ENCODE data around the gene ABCA13.

ABCA13 gene

DNA sequence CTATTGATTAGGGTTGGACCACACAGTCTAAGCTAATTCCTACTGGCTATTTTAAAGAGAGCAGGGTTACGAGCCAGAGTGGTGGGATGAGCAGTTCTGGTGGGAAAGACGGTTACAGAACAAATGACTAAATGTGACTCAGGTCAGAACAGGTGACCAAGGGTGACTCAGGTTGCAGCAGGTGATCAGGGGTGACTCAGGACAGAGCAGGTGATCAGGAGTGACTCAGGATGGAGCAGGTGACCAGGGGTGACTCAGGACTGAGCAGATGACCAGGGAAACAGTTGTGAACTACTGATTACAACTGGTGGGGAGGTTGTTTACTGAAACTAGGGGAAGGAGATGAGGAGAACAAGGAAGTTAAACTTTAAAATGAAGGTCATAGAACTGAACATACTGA is 366.3 kb downstream of the ABCA13 start:
- Histone ChIP-seq H3K9me3 (ENCODE audit: control insufficient read depth in 1 of 2, low read length in 2 of 2) (peaks cover 0 to 13% of the 10 kb centered on the region in 2 donors), H3K4me1 (ENCODE audit: control insufficient read depth in 1 of 2, insufficient read depth in 2 of 2, low read length in 2 of 2) (no peaks in the 10 kb centered on the region), H3K27me3 (ENCODE audit: low read depth, low read length) (no peaks in the 10 kb centered on the region), H3K36me3 (ENCODE audit: control insufficient read depth in 1 of 2, insufficient read depth in 2 of 2, low read length in 2 of 2) (no peaks in the 10 kb centered on the region), H3K27ac (ENCODE audit: low read length) (no peak overlapping the region), H3K4me3 (ENCODE audit: low read depth in 1 of 2, low read length in 2 of 2) (no peak overlapping the region)

DNA sequence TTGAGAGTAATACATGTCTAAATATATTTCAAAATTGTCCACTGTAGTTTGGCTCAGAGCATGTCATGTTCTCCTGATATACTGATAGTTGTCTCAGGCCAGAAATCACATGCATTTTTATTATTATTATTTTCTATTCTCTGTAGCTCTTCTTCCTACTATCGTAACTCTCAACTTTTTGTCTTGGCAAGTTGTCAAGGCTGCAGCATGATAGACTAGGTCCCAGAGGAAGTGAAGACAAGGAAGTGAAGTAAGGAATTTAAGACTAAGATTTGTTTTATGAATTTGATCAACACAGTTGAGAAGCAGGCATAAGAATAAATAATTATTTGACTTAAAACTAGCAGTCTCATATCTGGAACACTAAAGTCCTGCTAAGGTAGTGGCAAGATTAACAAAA is 369.5 kb downstream of the ABCA13 start:
- H3K27ac ChIP-seq (ENCODE audit: low read length), result no peak overlapping the region
- peaks cover 0 to 7% of the 10 kb centered on the region in 2 donors for H3K9me3 ChIP-seq (ENCODE audit: control insufficient read depth in 1 of 2, low read length in 2 of 2)
- no peaks in the 10 kb centered on the region for H3K27me3 ChIP-seq (ENCODE audit: low read depth, low read length)
- no peaks in the 10 kb centered on the region for H3K36me3 ChIP-seq (ENCODE audit: control insufficient read depth in 1 of 2, insufficient read depth in 2 of 2, low read length in 2 of 2)
- H3K4me3 ChIP-seq (ENCODE audit: low read depth in 1 of 2, low read length in 2 of 2), result no peak overlapping the region
- no peaks in the 10 kb centered on the region for H3K4me1 ChIP-seq (ENCODE audit: control insufficient read depth in 1 of 2, insufficient read depth in 2 of 2, low read length in 2 of 2)

DNA sequence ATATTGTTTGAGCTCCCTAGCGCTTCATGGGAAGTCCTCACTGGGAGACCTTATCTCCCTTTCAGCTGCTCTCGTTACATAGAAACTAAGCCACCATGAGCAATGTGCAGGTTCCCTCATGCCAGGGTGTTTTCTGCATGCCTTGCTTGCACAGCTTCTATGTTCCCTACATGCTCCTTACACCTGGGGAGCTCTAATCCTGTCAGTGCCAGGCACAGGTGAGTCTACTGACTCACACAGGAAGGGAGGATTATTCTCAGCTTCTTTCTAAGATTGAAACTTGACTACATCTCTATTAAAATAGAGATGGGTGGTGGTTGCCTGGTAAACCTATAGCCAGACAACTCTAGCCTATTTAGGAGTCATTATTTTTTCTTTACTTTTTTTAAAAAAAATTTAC is 377.4 kb downstream of the ABCA13 start:
- Histone ChIP-seq H3K36me3 (ENCODE audit: control insufficient read depth in 1 of 2, insufficient read depth in 2 of 2, low read length in 2 of 2) (no peaks in the 10 kb centered on the region), H3K27ac (ENCODE audit: low read length) (no peak overlapping the region), H3K4me1 (ENCODE audit: control insufficient read depth in 1 of 2, insufficient read depth in 2 of 2, low read length in 2 of 2) (no peaks in the 10 kb centered on the region), H3K9me3 (ENCODE audit: control insufficient read depth in 1 of 2, low read length in 2 of 2) (peaks cover 0 to 3% of the 10 kb centered on the region in 2 donors), H3K27me3 (ENCODE audit: low read depth, low read length) (no peaks in the 10 kb centered on the region), H3K4me3 (ENCODE audit: low read depth in 1 of 2, low read length in 2 of 2) (no peak overlapping the region)

DNA sequence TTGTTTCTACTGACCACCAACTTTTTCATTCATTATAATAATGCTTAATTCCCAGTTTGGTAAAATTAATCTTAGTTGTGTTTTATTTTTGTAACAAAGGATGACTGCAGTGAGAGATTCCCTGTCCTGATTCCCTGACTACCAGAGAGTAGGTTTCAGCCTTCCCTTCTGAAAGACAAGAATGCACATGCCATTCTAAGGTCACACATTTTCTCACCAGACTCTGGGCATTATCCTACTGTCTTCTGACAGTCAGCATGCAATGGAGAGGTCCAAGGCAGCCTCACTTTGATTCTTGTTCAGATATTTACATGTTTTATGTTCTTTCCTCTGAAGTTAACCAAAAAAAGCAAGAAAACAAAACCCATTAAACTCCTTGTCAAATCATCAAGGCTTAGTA is 380.4 kb downstream of the ABCA13 start:
- no peaks in the 10 kb centered on the region for H3K4me1 ChIP-seq (ENCODE audit: control insufficient read depth in 1 of 2, insufficient read depth in 2 of 2, low read length in 2 of 2)
- no peak overlapping the region for H3K27ac ChIP-seq (ENCODE audit: low read length)
- no peak overlapping the region for H3K4me3 ChIP-seq (ENCODE audit: low read depth in 1 of 2, low read length in 2 of 2)
- H3K9me3 ChIP-seq (ENCODE audit: control insufficient read depth in 1 of 2, low read length in 2 of 2), result peaks cover 0 to 9% of the 10 kb centered on the region in 2 donors
- H3K36me3 ChIP-seq (ENCODE audit: control insufficient read depth in 1 of 2, insufficient read depth in 2 of 2, low read length in 2 of 2), result no peaks in the 10 kb centered on the region
- no peaks in the 10 kb centered on the region for H3K27me3 ChIP-seq (ENCODE audit: low read depth, low read length)

DNA sequence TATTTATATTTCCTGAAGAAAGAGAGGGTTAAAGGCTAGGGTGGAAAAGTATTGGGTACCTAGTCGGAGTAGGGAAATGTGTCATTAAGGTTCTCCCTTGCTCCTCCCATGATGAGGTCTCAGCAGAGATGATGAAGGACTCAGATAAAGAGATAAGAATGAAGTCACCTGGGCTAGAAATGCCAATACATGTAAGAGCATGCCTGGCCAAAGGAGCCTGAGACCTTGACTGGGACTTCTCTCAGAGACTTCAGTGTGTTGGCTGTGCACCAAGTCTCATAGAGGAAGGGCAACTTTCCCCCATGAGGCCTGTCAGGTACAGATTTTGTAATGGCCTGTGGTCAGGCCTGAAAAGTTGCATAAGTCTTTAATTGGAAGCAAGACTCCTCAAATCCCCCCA is 392.1 kb downstream of the ABCA13 start:
- H3K4me3 ChIP-seq (ENCODE audit: low read depth in 1 of 2, low read length in 2 of 2), result no peak overlapping the region
- H3K4me1 ChIP-seq (ENCODE audit: control insufficient read depth in 1 of 2, insufficient read depth in 2 of 2, low read length in 2 of 2), result no peaks in the 10 kb centered on the region
- H3K9me3 ChIP-seq (ENCODE audit: control insufficient read depth in 1 of 2, low read length in 2 of 2), result no peaks in the 10 kb centered on the region
- no peak overlapping the region for H3K27ac ChIP-seq (ENCODE audit: low read length)
- no peaks in the 10 kb centered on the region for H3K27me3 ChIP-seq (ENCODE audit: low read depth, low read length)
- H3K36me3 ChIP-seq (ENCODE audit: control insufficient read depth in 1 of 2, insufficient read depth in 2 of 2, low read length in 2 of 2), result no peaks in the 10 kb centered on the region

DNA sequence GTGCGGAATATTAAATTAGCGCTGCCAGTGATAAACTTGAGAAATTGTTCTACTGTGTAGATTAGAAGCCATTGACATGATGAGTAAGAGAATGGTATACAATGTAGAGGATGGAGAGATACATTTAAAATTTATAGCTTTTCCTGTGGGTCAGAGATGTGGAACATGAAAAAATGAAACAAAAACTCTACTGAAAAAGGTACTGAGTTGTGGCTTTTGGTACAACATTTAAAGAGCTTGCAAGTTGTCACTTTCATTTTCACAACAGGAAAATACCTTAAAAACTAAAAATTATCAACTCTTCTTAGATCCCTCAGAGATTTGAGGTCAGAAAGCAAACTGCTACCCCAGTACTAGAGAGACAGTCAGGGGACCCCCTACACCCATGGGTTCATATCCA is 404.3 kb downstream of the ABCA13 start:
- H3K27ac ChIP-seq (ENCODE audit: low read length), result no peak overlapping the region
- H3K27me3 ChIP-seq (ENCODE audit: low read depth, low read length), result no peaks in the 10 kb centered on the region
- H3K4me3 ChIP-seq (ENCODE audit: low read depth in 1 of 2, low read length in 2 of 2), result no peak overlapping the region
- peaks cover 0 to 3% of the 10 kb centered on the region in 2 donors for H3K9me3 ChIP-seq (ENCODE audit: control insufficient read depth in 1 of 2, low read length in 2 of 2)
- H3K4me1 ChIP-seq (ENCODE audit: control insufficient read depth in 1 of 2, insufficient read depth in 2 of 2, low read length in 2 of 2), result no peaks in the 10 kb centered on the region
- no peaks in the 10 kb centered on the region for H3K36me3 ChIP-seq (ENCODE audit: control insufficient read depth in 1 of 2, insufficient read depth in 2 of 2, low read length in 2 of 2)

DNA sequence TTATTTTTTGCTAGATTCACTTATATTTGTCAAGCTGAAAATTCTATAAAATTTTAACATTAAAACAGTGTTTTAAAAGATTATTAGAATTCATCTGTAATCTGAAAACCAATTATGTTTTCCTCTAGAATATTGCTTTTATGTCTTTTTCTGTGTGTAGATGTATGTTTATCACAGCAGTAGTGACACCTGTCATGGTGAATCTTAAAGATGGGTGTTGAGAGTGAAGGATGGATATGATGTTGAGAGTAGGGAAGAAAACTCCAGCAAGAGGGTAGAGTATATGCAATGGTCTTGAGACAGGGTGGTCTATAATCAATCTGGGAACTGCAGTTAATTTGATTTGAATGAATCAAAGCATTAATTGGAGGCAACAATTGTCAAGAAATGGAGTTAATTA is 416.2 kb downstream of the ABCA13 start:
- Histone ChIP-seq H3K27me3 (ENCODE audit: low read depth, low read length) (no peaks in the 10 kb centered on the region), H3K9me3 (ENCODE audit: control insufficient read depth in 1 of 2, low read length in 2 of 2) (no peaks in the 10 kb centered on the region), H3K4me1 (ENCODE audit: control insufficient read depth in 1 of 2, insufficient read depth in 2 of 2, low read length in 2 of 2) (no peaks in the 10 kb centered on the region), H3K4me3 (ENCODE audit: low read depth in 1 of 2, low read length in 2 of 2) (no peak overlapping the region), H3K27ac (ENCODE audit: low read length) (no peak overlapping the region), H3K36me3 (ENCODE audit: control insufficient read depth in 1 of 2, insufficient read depth in 2 of 2, low read length in 2 of 2) (no peaks in the 10 kb centered on the region)

DNA sequence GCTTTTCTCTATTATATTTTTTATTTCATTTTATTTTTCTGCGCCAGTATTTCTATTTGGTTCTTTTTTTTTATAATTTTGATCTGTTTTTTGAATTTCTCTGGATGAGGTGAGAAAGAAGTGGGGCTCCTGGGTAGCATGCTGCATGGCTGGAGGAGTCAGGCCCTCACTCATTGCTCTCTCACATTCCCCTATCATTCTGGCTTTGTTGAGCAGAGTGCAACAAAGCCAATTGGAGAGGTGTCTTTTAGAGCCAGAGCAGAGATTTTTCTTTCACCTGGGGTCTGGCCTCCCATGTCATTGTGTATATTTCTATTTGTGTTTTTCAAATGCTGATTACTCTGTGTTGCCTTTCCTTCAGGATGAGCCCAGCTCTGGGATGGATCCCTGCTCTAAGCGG is 423.1 kb downstream of the ABCA13 start:
- no peaks in the 10 kb centered on the region for H3K27me3 ChIP-seq (ENCODE audit: low read depth, low read length)
- no peaks in the 10 kb centered on the region for H3K36me3 ChIP-seq (ENCODE audit: control insufficient read depth in 1 of 2, insufficient read depth in 2 of 2, low read length in 2 of 2)
- no peak overlapping the region for H3K27ac ChIP-seq (ENCODE audit: low read length)
- H3K4me3 ChIP-seq (ENCODE audit: low read depth in 1 of 2, low read length in 2 of 2), result no peak overlapping the region
- no peaks in the 10 kb centered on the region for H3K9me3 ChIP-seq (ENCODE audit: control insufficient read depth in 1 of 2, low read length in 2 of 2)
- no peaks in the 10 kb centered on the region for H3K4me1 ChIP-seq (ENCODE audit: control insufficient read depth in 1 of 2, insufficient read depth in 2 of 2, low read length in 2 of 2)

DNA sequence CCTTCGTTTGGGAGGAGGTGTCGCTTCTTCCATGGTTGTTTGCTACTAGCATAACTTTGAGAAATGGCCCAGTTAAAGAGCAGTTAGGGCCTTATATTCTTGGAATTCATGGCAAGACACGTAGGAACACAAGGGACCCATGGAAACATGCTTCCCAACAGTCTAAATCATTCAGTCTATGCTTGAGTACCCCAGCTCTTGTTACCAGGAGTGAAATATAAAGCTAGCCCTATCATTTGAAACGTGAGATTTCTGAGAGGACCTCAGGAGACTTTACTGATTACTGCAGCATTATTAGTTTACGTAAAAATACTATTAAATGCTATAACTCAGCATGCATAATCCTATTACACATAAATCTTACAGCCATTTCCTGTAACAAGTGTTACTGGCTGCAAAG is 424.5 kb downstream of the ABCA13 start:
- H3K9me3 ChIP-seq (ENCODE audit: control insufficient read depth in 1 of 2, low read length in 2 of 2), result no peaks in the 10 kb centered on the region
- H3K27ac ChIP-seq (ENCODE audit: low read length), result no peak overlapping the region
- no peaks in the 10 kb centered on the region for H3K36me3 ChIP-seq (ENCODE audit: control insufficient read depth in 1 of 2, insufficient read depth in 2 of 2, low read length in 2 of 2)
- H3K27me3 ChIP-seq (ENCODE audit: low read depth, low read length), result no peaks in the 10 kb centered on the region
- no peak overlapping the region for H3K4me3 ChIP-seq (ENCODE audit: low read depth in 1 of 2, low read length in 2 of 2)
- no peaks in the 10 kb centered on the region for H3K4me1 ChIP-seq (ENCODE audit: control insufficient read depth in 1 of 2, insufficient read depth in 2 of 2, low read length in 2 of 2)

DNA sequence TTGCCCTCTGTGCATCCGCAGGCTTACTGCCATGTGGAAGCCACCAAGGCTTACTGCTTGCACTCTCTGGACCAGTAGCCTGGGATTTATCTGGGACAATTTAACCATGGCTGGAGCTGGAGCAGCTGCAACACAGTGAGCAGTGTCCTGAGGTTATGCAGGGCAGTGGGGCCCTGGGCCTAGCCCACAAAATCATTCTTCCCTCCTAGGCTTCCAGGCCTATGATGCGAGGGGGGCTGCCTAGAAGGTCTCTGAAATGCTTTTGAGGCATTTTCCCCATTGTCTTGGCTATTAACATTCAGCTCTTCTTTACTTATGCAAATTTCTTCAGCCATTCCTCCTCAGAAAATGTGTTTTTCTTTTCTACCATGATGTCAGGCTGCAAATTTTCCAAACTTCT is 439.4 kb downstream of the ABCA13 start:
- Histone ChIP-seq H3K36me3 (ENCODE audit: control insufficient read depth in 1 of 2, insufficient read depth in 2 of 2, low read length in 2 of 2) (no peaks in the 10 kb centered on the region), H3K27ac (ENCODE audit: low read length) (no peak overlapping the region), H3K4me1 (ENCODE audit: control insufficient read depth in 1 of 2, insufficient read depth in 2 of 2, low read length in 2 of 2) (no peaks in the 10 kb centered on the region), H3K9me3 (ENCODE audit: control insufficient read depth in 1 of 2, low read length in 2 of 2) (no peaks in the 10 kb centered on the region), H3K4me3 (ENCODE audit: low read depth in 1 of 2, low read length in 2 of 2) (no peak overlapping the region), H3K27me3 (ENCODE audit: low read depth, low read length) (no peaks in the 10 kb centered on the region)

DNA sequence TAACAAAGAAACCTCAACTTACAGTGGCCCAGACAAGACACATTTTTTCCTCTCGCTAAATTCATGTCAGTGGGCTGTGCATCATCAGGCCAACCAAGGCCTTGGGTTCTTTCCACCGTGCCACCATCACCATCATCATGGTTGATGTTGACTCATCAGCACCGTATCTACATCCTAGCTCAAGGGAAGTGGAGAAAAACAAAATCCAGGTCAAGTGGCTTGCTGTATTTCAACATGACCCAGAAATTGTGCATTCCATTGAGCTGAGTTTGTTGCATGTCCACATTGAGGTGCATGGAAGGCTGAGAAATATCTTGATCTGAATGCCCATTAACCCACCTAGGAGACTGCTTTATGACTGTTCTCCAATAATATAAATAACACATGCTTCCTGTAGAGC is 440.7 kb downstream of the ABCA13 start:
- H3K9me3 ChIP-seq (ENCODE audit: control insufficient read depth in 1 of 2, low read length in 2 of 2), result no peaks in the 10 kb centered on the region
- no peaks in the 10 kb centered on the region for H3K4me1 ChIP-seq (ENCODE audit: control insufficient read depth in 1 of 2, insufficient read depth in 2 of 2, low read length in 2 of 2)
- H3K4me3 ChIP-seq (ENCODE audit: low read depth in 1 of 2, low read length in 2 of 2), result no peak overlapping the region
- H3K27me3 ChIP-seq (ENCODE audit: low read depth, low read length), result no peaks in the 10 kb centered on the region
- no peak overlapping the region for H3K27ac ChIP-seq (ENCODE audit: low read length)
- no peaks in the 10 kb centered on the region for H3K36me3 ChIP-seq (ENCODE audit: control insufficient read depth in 1 of 2, insufficient read depth in 2 of 2, low read length in 2 of 2)

DNA sequence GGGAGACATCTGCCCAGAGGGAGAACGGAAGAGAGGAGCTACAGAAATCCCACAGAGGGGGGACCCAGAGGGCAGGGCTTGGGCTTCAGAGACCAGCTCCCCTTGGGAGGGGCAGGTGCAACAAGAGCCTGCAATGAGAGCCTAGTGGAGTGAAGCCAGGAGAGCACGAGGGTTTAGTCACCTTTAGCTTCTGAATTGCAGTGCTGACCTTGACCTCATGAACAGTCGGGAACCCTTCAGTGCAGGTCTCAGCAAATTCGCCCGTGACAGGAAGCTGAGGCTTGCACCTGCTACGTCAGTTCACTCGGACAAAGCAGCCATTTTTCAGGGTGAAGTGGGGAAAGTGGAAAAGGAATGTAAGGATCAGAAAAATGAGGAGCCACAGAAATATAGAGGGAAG is 446.2 kb downstream of the ABCA13 start:
- Histone ChIP-seq H3K27ac (ENCODE audit: low read length) (no peak overlapping the region), H3K9me3 (ENCODE audit: control insufficient read depth in 1 of 2, low read length in 2 of 2) (peaks cover 0 to 3% of the 10 kb centered on the region in 2 donors), H3K4me1 (ENCODE audit: control insufficient read depth in 1 of 2, insufficient read depth in 2 of 2, low read length in 2 of 2) (no peaks in the 10 kb centered on the region), H3K36me3 (ENCODE audit: control insufficient read depth in 1 of 2, insufficient read depth in 2 of 2, low read length in 2 of 2) (no peaks in the 10 kb centered on the region), H3K27me3 (ENCODE audit: low read depth, low read length) (no peaks in the 10 kb centered on the region), H3K4me3 (ENCODE audit: low read depth in 1 of 2, low read length in 2 of 2) (no peak overlapping the region)
